GM21381 (cell line): Measurements from ENCODE around the gene ZFAND6.

ENCODE experiments used
- ATAC-seq: cut with Tn5 transposase; IDR thresholded peaks from one replicate; pipeline ENCODE4 v1.9.1; 2021; ENCODE audit warnings: mild to moderate bottlenecking, moderate library complexity; ENCODE audit not compliant: unreplicated experiment

The ZFAND6 gene

DNA sequence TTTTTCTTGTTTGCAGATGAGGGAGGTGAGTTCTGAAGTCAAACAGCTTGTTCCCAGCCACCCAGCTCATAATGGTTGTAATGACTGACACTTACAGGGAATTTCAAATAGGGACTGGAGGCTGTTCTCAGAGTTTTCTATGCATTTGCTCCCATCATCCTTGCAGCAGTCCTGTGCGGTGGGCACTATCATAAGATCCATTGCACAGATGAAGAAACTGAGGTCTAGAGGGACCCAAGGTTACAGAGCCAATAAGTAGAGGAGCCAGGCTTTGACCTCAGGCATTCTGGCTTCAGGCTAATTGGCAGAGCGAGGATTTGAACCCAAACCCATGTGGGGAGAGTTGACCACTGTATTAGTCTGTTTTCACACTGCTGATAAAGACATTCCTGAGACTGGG lies 125.7 kb downstream of the ZFAND6 start:
- ATAC-seq: no peak

DNA sequence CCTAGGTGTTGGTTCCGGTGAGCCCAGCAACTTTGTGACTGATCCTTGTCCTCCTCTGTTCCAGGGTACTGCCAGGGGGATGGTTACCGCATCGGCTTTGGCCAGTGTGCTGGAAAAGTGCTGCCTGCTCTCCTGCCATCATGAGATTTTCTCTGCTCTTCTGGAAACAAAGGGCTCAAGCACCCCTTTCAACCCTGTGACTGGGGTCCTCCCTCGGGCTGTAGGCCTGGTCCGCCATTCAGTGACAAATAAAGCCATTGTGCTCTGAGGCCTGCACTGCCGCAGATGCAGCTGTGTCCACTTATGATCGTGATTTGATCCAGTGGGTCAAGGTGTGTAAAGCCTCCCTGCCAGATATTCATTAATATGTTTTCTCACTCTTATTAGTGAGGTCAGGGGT lies 126.6 kb downstream of the ZFAND6 start:
- ATAC-seq: no peak

DNA sequence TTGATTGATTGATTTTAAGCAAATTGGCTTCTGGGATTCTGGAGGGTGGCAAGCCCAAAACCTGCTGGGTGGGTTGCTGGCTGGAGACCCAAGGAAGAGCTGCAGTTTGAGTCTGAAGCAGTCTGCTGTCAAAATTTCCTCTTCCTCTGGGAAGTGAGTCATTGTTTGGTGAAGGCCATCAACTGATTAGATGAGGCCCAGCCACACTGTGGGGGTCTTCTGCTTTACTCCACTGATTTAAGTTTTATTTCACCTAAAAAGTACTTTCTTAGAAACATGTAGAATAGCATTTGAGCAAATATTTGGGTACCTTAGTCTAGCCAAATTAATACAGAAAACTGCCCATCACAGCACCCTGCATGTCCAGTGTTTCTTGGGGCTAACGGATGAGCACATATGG lies 127.1 kb downstream of the ZFAND6 start:
- no peak for ATAC-seq
